ENCODE measurements around the gene KNDC1. TPM values are rescaled to one million over a fixed set of nuclear protein-coding genes. Genes with fewer than 3 reads are reported as not detected.

KNDC1 gene
- total RNA-seq, 4 donors from 2014 or later = 3.7 to 5.9 (median 4.8) TPM

DNA sequence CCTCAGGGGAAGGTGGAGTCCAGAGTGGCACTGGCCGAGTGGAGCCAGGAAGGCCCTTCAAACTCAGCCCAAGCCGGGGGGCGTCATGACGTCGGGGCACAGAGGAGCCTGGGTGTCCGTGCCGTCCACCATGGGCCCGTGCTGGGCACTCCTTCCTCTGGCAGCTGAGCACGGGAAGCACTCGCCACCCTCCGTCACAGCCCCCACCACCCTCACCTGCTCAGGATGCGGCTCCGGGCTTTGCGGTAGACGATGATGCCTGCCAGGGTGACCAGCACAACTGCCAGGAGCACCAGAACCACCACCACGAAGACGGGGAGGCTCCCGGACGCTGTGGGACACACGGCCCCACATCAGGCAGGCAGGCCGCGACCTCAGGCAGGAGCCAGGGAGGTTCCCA is 108.5 kb downstream of the KNDC1 start:
- H3K4me1 ChIP-seq = peaks cover 0 to 6% (median 3%) of the 10 kb centered on the region in 4 donors
- H3K27me3 ChIP-seq = no peaks in the 10 kb centered on the region
- no peak overlapping the region for H3K4me3 ChIP-seq
- peaks cover 0 to 70% (median 0%) of the 10 kb centered on the region in 3 donors for H3K36me3 ChIP-seq
- no peak for DNase-seq (ENCODE audit: low spot score in 2 of 2)
- no peak overlapping the region for H3K27ac ChIP-seq
- TF ChIP-seq, protein P1, sequence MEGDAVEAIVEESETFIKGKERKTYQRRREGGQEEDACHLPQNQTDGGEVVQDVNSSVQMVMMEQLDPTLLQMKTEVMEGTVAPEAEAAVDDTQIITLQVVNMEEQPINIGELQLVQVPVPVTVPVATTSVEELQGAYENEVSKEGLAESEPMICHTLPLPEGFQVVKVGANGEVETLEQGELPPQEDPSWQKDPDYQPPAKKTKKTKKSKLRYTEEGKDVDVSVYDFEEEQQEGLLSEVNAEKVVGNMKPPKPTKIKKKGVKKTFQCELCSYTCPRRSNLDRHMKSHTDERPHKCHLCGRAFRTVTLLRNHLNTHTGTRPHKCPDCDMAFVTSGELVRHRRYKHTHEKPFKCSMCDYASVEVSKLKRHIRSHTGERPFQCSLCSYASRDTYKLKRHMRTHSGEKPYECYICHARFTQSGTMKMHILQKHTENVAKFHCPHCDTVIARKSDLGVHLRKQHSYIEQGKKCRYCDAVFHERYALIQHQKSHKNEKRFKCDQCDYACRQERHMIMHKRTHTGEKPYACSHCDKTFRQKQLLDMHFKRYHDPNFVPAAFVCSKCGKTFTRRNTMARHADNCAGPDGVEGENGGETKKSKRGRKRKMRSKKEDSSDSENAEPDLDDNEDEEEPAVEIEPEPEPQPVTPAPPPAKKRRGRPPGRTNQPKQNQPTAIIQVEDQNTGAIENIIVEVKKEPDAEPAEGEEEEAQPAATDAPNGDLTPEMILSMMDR (IDR thresholded peaks at IDR 0.05) = no peak
- no peak for TF ChIP-seq EP300 (IDR thresholded peaks at IDR 0.05)
- no peak for TF ChIP-seq POLR2A (IDR thresholded peaks at IDR 0.05)
- no peaks in the 10 kb centered on the region for H3K9me3 ChIP-seq
- 84 to 95% methylated on average over 12 to 15 of the region's 22 CpGs for WGBS, 2 donors

DNA sequence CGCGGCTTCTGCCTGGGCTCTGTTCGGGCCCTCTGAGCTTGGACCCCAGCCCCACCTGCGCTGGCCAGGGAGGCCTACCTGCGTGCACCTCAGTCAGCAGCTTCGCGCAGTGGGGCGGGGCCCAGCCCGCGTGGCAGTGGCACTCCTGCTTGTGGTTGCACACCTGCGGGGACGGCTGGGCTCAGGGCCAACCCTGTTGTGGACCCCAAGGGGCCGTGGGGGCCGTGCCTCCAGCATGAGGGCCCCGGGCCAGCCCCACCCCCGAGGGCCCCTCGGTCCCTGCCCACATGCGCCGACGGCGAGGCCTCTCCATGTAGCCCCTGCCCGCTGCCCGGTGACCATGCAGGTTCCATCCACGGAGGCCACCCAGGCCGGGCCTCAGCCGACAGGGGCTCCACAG is 109.3 kb downstream of the KNDC1 start:
- Histone ChIP-seq H3K4me1 (peaks cover 0 to 3% (median 1%) of the 10 kb centered on the region in 4 donors), H3K36me3 (peaks cover 0 to 74% (median 0%) of the 10 kb centered on the region in 3 donors), H3K9me3 (no peaks in the 10 kb centered on the region), H3K27me3 (peaks cover 0 to under 1% of the 10 kb centered on the region in 2 donors), H3K27ac (no peak overlapping the region), H3K4me3 (no peak overlapping the region)
- no peak for DNase-seq (ENCODE audit: low spot score in 2 of 2)
- 74 to 84% methylated on average over 6 to 26 of the region's 26 CpGs for WGBS, 2 donors
- TF ChIP-seq POLR2A (IDR thresholded peaks at IDR 0.05) (no peak), EP300 (IDR thresholded peaks at IDR 0.05) (no peak)
- TF ChIP-seq, protein P1 (IDR thresholded peaks at IDR 0.05) = no peak

DNA sequence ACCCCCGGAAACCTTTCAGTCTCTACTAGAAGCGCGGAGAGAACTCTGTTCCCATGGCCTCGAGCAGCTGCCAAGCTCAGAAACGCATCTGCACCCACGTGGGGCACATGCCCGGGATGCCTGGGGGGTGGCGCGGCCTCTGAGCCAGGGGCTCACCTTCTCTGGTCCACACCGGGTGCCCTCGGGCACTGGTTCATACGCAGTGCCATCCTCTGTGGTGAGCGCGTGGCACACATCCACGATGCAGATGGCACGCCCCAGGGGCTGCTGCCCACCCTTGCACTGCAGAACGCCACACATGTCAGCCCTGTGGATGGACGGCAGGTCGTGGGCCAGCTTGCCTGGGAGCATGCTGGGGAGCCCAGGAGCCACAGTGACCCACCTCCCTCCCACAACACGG is 110.2 kb downstream of the KNDC1 start:
- peaks cover 0 to 9% of the 10 kb centered on the region in 2 donors for H3K27me3 ChIP-seq
- no peak overlapping the region for H3K27ac ChIP-seq
- peaks cover 0 to 74% (median 0%) of the 10 kb centered on the region in 3 donors for H3K36me3 ChIP-seq
- DNase-seq (ENCODE audit: low spot score in 2 of 2) = no peak
- H3K9me3 ChIP-seq = no peaks in the 10 kb centered on the region
- TF ChIP-seq POLR2A (IDR thresholded peaks at IDR 0.05) = no peak
- TF ChIP-seq, protein P1 (IDR thresholded peaks at IDR 0.05) = no peak
- no peak for TF ChIP-seq EP300 (IDR thresholded peaks at IDR 0.05)
- 85 to 86% methylated on average over 15 to 18 of the region's 20 CpGs for WGBS, 2 donors
- H3K4me3 ChIP-seq = no peak overlapping the region
- H3K4me1 ChIP-seq = peaks cover 0 to 7% (median 2%) of the 10 kb centered on the region in 4 donors

DNA sequence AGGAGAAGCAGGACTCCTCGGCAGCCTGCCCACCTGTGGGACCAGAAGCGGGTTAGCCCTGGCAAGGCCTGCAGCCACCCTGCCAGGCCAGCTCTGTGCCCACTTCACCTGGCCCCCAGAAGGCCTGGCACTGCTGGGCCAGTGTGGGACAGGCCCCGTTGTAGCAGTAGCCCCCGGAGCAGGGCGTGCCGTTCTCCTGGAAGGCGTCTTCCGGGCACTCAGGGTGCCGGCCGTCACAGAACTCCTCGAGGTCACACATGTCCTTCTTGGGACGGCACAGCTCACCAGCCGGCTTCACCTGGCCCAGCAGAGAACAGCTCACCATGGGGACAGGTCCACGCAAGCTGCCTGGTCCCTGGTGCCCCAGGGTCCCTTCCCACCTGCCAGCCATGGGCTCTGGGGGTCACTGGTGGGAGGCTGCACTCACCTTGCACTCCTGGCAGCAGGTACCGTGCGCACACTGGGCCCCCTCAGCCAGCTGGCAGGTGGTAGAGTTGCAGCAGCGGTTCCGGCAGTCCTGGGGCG is 110.8 kb downstream of the KNDC1 start:
- TF ChIP-seq POLR2A (IDR thresholded peaks at IDR 0.05) (no peak), EP300 (IDR thresholded peaks at IDR 0.05) (no peak)
- TF ChIP-seq, protein P1 (IDR thresholded peaks at IDR 0.05) = no peak
- H3K27me3 ChIP-seq = peaks cover 0 to 15% of the 10 kb centered on the region in 2 donors
- H3K4me3 ChIP-seq = no peak overlapping the region
- H3K9me3 ChIP-seq = no peaks in the 10 kb centered on the region
- peaks cover 0 to 74% (median 0%) of the 10 kb centered on the region in 3 donors for H3K36me3 ChIP-seq
- no peak overlapping the region for H3K27ac ChIP-seq
- peaks cover 0 to 12% (median 5%) of the 10 kb centered on the region in 4 donors for H3K4me1 ChIP-seq
- whole genome bisulfite sequencing, 2 donors = 88 to 94% methylated on average over 12 to 16 of the region's 19 CpGs
- no peak for DNase-seq (ENCODE audit: low spot score in 2 of 2)

DNA sequence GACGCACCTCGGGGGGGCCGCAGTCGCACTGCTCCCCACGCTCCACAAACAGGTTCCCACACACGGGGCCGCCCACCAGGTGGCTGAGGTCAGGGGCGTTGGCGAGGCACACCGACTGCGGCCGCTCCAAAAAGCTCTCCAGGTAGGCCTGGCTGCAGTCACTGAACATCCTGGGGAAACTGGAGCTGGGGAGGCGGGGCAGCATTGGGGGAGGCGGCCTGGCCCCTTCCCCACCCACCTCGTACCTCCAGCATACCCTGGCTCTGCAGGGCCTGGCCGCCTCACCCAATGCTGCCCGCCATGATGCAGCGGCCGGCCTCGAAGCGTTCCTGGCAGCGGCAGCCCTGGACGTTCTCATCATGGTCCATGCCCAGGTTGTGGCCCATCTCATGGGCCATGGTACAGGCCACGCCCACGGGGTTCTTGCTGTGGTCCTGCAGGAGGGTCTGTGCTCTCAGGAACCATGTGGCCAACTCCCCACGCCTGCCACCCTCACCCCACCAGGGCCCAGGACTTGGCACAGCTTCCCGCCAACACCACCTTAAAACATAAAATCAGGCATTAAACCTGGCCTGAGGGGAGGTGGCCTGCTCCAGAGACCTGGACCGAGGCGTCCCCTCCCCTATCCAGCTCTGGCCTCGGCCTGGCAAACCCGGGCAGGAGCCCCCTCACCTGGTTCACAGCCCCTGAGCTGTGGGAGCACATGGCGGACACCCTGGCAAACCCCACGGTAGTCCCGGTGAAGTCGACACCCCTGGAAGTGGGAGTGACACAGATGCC is 111.7 kb downstream of the KNDC1 start:
- Histone ChIP-seq H3K4me3 (no peak overlapping the region), H3K36me3 (peaks cover 0 to 72% (median 0%) of the 10 kb centered on the region in 3 donors), H3K9me3 (no peaks in the 10 kb centered on the region), H3K27me3 (peaks cover 0 to 24% of the 10 kb centered on the region in 2 donors), H3K4me1 (peaks cover 0 to 20% (median 9%) of the 10 kb centered on the region in 4 donors), H3K27ac (no peak overlapping the region)
- WGBS, 2 donors = 78% methylated on average over 27 of the region's 35 CpGs
- DNase-seq (ENCODE audit: low spot score in 2 of 2) = no peak
- no peak for TF ChIP-seq EP300 (IDR thresholded peaks at IDR 0.05)
